SH-SY5Y (cell line): Measurements from ENCODE around the gene LRIG1.

Experiments
- GATA2 ChIP-seq: IDR thresholded peaks from 2 replicates; pipeline ENCODE4 v1.6.1; 2011; ENCODE audit warnings: mild to moderate bottlenecking, low read depth, low read length
- GATA3 ChIP-seq: IDR thresholded peaks from 2 replicates; pipeline ENCODE4 v1.6.1; 2011; ENCODE audit warnings: low read depth, mild to moderate bottlenecking, low read length, moderate library complexity

GRCh38 chr3:66355394-66355793 lies 145.4 kb downstream of the LRIG1 start:
- no peak for TF ChIP-seq GATA3
- TF ChIP-seq GATA2: no peak
